Activated CD8-positive, alpha-beta T cell treated with anti-CD3 and anti-CD28 coated beads for 36 hours (primary cell): ENCODE results near the gene RNF224. TPM values are rescaled to one million over a fixed set of nuclear protein-coding genes. Genes with fewer than 3 reads are reported as not detected.

Experiments
- ATAC-seq: fragments of 200-7000 bp; cut with Tn5 transposase; one replicate; pipeline ENCODE4 v1.10.0; 2021; ENCODE audit warnings: mild to moderate bottlenecking, moderate library complexity
- CTCF ChIA-PET: fragments of 350-600 bp; sonication (Branson Sonifier 250); formaldehyde crosslinking; loops from one replicate; lab custom pipeline; 2021; ENCODE audit warnings: antibody characterized with exemption; lab: Charles Lee
- POLR2A ChIA-PET: fragments of 350-600 bp; sonication (Branson Sonifier 250); formaldehyde crosslinking; loops from one replicate; lab custom pipeline; 2021; ENCODE audit warnings: antibody characterized with exemption; lab: Charles Lee
- DNase-seq: peaks from one replicate; pipeline ENCODE4 v3.0.0-alpha.2; 2020
- H3K27ac Mint-ChIP-seq: one replicate; pipeline ENCODE4 v1.8.0; 2021; ENCODE audit warnings: mild to moderate bottlenecking, mixed read lengths
- H3K27me3 Mint-ChIP-seq: one replicate; pipeline ENCODE4 v1.8.0; 2021; ENCODE audit warnings: mixed read lengths
- H3K36me3 Mint-ChIP-seq: one replicate; pipeline ENCODE4 v1.8.0; 2021; ENCODE audit warnings: low read depth, mixed read lengths
- H3K4me1 Mint-ChIP-seq: one replicate; pipeline ENCODE4 v1.8.0; 2021; ENCODE audit warnings: low read depth, mixed read lengths
- H3K4me3 Mint-ChIP-seq: one replicate; pipeline ENCODE4 v1.8.0; 2021; ENCODE audit warnings: mild to moderate bottlenecking, moderate library complexity, mixed read lengths
- H3K9me3 Mint-ChIP-seq: one replicate; pipeline ENCODE4 v1.8.0; 2021; ENCODE audit warnings: mixed read lengths
- CTCF ChIP-seq: fragments of 200-600 bp; IDR thresholded peaks from one replicate; pipeline ENCODE4 v1.8.0; 2022; ENCODE audit warnings: antibody characterized with exemption, mild to moderate bottlenecking
- intact Hi-C: fragments of 100-400 bp; cut with micrococcal nuclease; formaldehyde crosslinking; loops from one replicate; pipeline ENCODE4 v1.10.0; 2022
- total RNA-seq, 2 experiments: library from RNA; stranded (reverse); gene quantifications; one replicate each; pipeline ENCODE4 v1.2.3, GENCODE V29; 2021

Gene RNF224
- total RNA-seq, 2 experiments from 2014 or later = not detected

- Mint-ChIP-seq H3K27ac (no peak overlapping the region), H3K4me3 (no peak overlapping the region), H3K9me3 (no peaks in the 10 kb centered on the region), H3K27me3 (peaks cover 3% of the 10 kb centered on the region), H3K4me1 (peaks cover 19% of the 10 kb centered on the region), H3K36me3 (peaks cover 15% of the 10 kb centered on the region)
- DNase-seq = no peak
- no peak for TF ChIP-seq CTCF
- intact Hi-C loops = no loop called here
- ATAC-seq = no peak
- ChIA-PET POLR2A (interaction anchor here (1.2 to 1.6 kb wide), 2 partner anchors 10 to 19 kb away, joined by 5 to 8 read pairs; no protein-coding TSS in a partner anchor), CTCF (no interaction called here)
These were observed 47.9 kb downstream of the RNF224 start for GRCh38 chr9:137275203-137275587.

- no peak overlapping the region for H3K4me3 Mint-ChIP-seq
- no peaks in the 10 kb centered on the region for H3K9me3 Mint-ChIP-seq
- ATAC-seq = no peak
- peaks cover 14% of the 10 kb centered on the region for H3K36me3 Mint-ChIP-seq
- no peak for TF ChIP-seq CTCF
- CTCF ChIA-PET = interaction anchor here (1.9 kb wide), 1 partner anchor 147 kb away, joined by 4 read pairs; the partner anchor contains the start of genes EXD3 and NOXA1
- peaks cover 3% of the 10 kb centered on the region for H3K27me3 Mint-ChIP-seq
- intact Hi-C loops = no loop called here
- no peak for DNase-seq
- peaks cover 18% of the 10 kb centered on the region for H3K4me1 Mint-ChIP-seq
- H3K27ac Mint-ChIP-seq = no peak overlapping the region
- POLR2A ChIA-PET = interaction anchor here (1.0 to 1.6 kb wide), 3 partner anchors 11 to 103 kb away, joined by 3 read pairs; no protein-coding TSS in a partner anchor
These were observed 48.5 kb downstream of the RNF224 start for GRCh38 chr9:137275588-137276472.

GRCh38 chr9:137276473-137277328 is 49.4 kb downstream of the RNF224 start:
- Mint-ChIP-seq H3K4me1 (peaks cover 11% of the 10 kb centered on the region), H3K9me3 (no peaks in the 10 kb centered on the region), H3K36me3 (peaks cover 7% of the 10 kb centered on the region), H3K4me3 (peak overlapping the region; percentile 72), H3K27ac (peak overlapping the region; percentile 55), H3K27me3 (peaks cover 3% of the 10 kb centered on the region)
- ChIA-PET POLR2A (interaction anchor here (0.6 to 1.6 kb wide), 8 partner anchors 10 to 282 kb away, joined by 3 to 7 read pairs (median 3); partner anchors contain the start of gene NRARP), CTCF (interaction anchor here (1.9 kb wide), 1 partner anchor 146 kb away, joined by 4 read pairs; the partner anchor contains the start of genes EXD3 and NOXA1)
- intact Hi-C loops = no loop called here
- ATAC-seq (peak; percentile 21), DNase-seq (no peak)
- TF ChIP-seq CTCF = no peak

GRCh38 chr9:137277329-137278041 is 50.2 kb downstream of the RNF224 start, which contains the start of gene TOR4A:
TOR4A (plus strand) TSS chr9:137277726; CDS start chr9:137278690, 964 bp downstream.
- peak; percentile 72 for DNase-seq
- ATAC-seq = peak; percentile 77
- intact Hi-C loops = no loop called here
- Mint-ChIP-seq H3K27ac (peak within 1 kb of the TSS; percentile 55), H3K36me3 (peaks cover 7% of the 10 kb centered on the region), H3K27me3 (peaks cover 8% of the 10 kb centered on the region), H3K4me3 (peak within 1 kb of the TSS; percentile 72), H3K4me1 (peaks cover 11% of the 10 kb centered on the region), H3K9me3 (no peaks in the 10 kb centered on the region)
- TF ChIP-seq CTCF = no peak
- POLR2A ChIA-PET = interaction anchor here (0.8 to 1.6 kb wide), 5 partner anchors 9 to 35 kb away, joined by 3 to 7 read pairs (median 3); partner anchors contain the start of gene NRARP
- CTCF ChIA-PET = interaction anchor here (1.9 kb wide), 1 partner anchor 146 kb away, joined by 4 read pairs; the partner anchor contains the start of genes EXD3 and NOXA1
